Left hindlimb (tissue), 1 donor: ENCODE results near the gene AFAP1.
A peak's percentile ranks its signal among the peaks of the same experiment; 100 is the strongest.

ENCODE experiments used
- DNase-seq: peaks from one replicate; pipeline ENCODE4 v3.0.0-alpha.2; 2018

AFAP1 gene

DNA sequence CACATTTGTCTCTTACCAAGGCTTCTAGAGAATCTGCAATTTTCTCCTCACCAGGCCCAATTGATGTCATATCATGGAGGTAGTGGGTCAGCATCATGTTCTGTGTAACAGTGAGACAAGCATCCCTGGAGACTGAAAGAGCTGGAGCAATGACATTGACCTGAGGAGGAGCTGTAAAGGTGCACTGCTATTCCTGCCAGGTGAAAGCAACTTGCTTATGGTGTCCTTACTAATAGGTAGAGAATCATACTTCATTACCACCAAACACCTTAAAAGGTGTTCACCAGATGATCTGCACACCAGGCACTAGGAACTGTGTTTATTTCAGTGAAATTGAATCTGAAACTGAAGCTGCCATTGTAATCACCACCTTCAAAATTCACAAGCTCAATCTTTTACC, 188.7 kb downstream of the AFAP1 start:
- DNase-seq: no peak

DNA sequence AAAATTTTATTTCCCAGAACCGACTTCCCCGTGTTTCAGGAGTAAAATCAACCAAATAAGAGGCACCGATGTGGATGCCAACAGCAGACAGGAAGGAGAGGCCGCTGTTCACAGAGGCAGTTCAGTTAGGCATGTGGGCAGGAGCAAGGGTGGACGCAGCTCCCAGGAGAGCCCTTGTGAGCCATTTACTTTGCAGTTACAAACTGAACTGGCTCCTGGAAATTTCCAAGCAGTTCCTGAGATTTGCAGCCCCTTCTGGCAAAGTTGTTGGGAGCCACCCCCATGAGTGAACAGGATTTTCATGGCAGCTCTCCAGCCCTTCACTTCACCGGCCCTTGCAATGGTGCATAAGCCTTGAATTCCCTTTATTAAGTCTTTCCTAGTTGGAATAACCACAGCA, 189.1 kb downstream of the AFAP1 start:
- DNase-seq: peak; percentile 65

DNA sequence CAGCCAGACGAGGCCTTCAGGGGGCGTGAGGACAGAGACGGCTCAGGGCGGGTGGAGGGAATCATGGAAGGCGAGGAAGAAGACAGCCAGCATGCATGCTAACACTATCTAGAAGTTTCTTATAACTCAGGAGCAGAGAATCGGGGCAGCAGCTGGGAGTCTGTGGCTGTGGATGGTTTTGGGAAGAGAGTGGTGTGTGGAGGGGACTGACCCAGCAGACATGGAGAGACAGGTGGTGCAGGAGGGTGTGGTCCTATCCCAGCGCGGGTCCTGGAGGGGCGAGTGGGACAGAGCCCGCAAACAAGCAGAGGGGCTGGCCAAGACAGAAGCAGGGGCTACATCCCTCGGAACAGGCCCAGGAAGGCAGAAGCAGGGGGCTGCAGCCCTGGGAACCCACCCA, 192.1 kb downstream of the AFAP1 start:
- no peak for DNase-seq

DNA sequence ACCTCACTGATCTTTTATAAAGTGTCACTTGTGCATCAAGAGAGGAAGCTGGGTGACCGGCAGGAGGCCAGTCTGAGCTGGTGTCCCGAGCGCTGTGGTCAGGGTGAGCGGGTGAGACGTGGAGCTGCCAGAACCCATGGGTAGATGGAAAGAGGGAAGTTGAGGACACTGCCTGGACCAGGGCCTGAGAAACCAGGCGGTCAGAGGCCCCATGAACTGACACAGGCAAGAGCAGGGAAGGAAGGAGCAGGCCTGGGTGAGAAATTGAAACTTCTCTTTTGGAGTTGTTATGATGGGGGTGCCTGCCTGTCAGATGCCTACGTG, 192.6 kb downstream of the AFAP1 start:
- no peak for DNase-seq

DNA sequence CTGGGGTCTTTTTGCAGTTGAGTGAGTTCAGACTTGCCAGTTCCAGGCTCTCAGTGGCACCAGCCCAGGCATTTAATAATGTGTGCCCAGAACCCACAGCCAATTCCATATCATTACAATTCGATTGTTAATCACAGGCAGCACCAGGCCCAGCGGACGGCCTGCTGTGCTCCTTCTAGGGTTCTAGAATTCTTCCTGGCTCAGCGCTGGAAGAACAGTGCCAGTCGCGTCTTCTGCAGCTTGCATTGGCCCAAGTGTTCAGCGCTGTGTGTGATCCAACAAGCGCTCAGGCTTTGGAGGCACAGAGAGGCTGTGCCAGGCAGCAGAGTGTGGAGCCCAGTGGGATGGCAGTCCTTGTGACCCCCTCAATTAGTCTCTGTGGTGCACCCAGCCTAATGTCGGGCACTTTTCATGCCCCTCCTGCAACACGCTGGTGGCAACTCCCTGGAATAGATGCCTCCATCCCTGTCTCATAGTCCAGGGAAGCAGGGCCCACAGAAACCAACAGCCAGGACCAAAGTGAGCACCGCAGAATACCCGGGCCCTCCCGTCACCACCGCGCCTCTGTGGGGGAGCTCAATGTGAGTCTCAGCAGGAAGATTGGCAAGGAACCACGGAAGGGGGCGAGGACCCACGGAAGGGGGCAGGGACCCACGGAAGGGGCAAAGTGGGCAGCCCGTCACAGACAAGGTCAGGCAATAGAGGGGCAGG, 193.2 kb downstream of the AFAP1 start:
- no peak for DNase-seq

DNA sequence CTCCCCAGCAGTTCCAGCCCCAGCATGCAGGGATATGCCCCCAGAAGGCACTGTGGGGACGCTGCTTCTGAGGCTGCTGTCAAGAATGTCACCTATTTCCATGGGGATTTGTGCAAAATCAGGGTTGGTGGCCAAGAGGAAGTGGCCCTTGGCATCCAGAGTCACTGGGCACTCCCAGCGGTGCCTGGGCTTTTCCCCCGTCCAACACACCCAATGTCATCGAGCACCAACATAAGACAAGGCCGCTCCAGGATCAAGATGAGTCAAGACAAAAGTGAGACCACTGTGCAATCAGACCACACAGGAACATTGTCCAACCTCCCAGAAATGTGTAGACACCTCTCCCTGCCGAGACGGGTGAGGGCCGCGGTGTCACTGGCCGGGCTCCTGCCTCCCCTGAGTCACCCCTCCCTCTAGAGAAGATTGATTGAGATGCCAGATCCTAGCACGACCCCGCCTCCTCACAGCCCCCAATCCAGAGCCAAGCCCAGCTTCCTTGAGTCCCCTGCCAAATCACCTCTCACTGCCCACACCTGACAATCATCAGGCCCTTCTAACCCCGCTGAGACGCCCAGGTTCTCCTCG, 194.3 kb downstream of the AFAP1 start:
- no peak for DNase-seq

DNA sequence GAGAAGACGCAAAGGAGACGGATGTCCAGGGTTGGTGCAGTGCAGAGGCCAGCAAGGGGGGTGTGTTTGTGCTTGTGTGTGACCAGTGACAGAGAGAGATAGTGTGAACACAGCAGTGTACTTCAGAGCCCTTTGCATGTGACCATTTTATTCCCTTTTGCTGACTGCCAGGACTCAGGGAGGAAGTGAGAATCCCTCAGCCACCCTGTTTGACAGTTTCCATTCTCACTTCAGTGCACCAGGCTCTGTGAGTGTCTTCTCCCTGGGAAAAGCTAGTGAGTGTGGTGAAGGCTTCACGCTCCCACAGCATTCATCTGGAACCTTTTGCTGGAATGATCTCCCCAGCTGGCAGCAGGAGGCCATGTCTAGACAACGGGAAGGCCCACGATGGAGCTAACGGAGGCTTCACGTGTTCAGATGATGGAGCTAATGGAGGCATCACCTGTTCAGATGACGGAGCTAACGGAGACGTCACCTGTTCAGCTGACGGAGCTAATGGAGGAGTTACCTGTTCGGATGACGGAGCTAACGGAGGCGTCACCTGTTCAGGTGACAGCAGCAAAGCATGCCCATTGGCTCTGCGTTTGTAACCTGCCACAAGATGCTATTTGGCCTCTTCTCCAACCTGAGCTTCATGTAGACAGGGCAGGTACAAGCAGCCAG, 195.4 kb downstream of the AFAP1 start:
- no peak for DNase-seq

DNA sequence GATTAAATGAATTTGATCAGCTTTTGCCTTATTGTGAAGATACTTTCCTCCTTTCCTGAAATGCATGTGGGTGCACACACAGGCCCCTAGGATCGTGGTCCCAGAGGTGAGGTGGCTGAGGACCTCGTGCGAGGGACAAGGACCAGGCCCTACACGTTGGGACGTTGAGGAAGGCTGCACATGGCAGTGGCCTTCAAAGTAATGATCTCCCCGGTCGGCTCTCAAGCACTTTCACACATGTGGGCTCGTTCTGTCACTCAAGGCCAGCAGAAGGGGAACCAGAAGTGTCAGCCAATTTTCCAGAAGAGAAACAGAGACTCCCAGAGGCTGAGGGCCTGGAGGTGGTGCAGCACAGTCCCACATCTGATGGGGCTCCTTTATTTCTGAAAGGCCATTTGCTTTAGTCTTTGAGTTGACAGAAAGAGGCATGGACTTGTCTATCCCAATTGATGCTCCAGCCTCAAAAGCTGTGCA, 196.8 kb downstream of the AFAP1 start:
- no peak for DNase-seq

DNA sequence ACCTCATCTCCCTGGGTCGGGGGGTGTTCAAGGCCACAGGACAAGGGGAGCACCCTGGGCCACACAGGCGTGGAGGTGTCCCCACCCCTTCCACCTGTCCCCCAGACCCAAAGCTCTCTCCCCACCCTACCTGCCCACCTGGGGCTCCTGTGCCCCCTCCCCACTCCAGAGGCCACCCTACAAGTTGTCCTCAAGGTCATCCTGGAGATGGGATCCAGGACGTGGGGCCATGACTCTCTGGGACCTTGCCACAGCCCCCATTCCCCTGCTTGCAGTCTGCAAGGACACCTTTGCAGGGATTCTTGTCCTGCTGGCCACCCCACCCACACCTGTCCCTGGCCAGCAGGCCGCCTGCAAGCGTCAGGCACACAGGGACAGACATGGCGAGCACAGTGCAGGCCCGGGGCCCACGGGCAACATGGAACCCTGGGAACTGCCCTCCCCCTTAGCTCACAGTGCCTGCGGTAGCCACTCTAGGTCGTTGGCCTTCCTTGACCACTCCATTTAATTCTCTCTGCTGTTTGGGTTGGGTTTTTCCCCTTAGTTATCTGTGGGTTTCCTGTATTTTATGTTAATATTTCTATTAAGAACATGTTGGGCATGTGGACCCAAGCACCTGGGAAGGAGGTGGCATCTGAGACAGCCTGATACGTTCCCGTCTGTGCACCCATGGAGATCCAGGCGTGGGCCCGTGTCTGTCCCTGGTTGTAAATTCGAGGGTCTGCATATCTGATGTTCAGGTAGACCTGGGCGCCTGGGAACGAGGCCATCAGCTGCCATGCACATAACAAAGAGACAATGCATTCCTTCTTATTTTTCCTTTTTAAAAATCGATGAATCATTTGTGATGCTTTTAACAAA, 197.5 kb downstream of the AFAP1 start:
- DNase-seq: no peak

DNA sequence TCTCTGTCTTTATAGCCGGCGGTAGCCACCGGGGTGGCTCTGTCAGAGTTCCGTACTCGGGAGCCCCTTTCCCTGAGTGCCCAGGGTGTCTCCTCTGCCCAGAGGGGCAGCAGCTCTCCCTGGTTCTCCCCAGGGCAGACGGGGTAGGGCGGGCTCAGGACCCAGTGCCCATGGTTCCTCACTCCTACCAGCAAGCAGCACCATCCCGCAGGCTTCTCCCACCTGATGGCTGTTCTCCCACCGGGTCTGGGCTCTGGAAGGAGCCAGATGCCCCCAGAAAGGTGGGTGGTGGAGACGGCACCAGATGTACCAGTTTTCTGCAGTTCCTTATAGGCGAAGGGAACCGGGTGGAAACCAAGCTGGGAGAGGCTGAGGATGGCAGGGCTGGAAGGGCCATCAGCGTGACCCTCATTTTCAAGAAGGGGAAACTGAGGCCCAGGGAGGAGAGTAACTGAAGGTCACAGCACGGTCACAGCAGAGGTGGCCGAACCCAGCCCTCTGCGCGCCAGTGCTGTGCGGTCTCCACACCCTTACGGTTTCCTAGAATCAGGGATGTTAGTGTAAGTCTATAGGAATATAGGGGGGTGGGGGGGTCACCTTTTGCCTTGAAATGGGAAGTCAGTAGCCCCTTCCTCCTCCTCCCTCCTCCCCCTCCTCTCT, 198.7 kb downstream of the AFAP1 start:
- no peak for DNase-seq

DNA sequence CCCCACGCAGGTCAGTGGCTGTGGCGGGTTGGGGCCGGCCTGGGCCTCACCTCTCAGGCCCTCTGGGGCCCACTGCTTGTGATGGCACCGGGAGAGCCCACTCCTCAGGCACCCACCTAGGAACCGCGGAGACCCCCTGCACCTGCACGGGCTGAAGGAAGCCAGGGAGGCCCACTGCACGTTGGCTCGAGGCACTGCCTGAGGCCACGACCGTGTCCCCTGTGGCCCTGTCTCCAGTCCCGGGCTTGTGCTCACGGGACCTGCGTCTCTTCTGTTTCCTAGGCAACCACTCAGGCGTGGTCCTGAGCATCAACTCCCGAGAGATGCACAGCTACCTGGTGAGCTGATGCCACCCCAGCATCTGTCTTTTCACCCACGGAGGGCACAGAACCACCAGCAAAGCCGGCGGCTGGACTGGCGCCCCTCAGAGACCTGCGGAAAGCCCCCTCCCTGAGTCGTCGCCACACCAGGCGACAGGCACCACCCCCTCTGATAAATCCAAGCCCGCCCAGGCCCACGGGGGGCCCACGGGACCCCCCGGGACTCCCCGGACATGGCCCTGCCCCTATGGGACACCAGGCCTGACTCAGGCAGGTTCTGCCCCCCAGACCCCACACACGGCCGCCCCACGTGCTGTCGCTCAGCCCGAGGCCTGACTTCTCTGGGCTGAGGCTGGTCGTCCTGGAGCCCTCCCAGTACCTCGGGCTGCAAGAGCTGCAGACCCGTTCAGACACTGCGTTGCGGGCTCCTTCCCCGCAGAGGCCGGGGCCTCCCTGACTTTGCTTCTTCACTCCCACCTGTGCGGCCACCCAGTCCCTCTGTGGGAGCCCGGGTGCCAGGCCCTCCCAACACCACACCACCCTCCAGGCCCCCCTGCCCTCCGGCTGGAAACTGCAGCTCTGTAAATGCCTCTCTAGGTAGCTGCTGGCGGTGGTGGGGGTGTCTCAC, 199.5 kb downstream of the AFAP1 start:
- no peak for DNase-seq

DNA sequence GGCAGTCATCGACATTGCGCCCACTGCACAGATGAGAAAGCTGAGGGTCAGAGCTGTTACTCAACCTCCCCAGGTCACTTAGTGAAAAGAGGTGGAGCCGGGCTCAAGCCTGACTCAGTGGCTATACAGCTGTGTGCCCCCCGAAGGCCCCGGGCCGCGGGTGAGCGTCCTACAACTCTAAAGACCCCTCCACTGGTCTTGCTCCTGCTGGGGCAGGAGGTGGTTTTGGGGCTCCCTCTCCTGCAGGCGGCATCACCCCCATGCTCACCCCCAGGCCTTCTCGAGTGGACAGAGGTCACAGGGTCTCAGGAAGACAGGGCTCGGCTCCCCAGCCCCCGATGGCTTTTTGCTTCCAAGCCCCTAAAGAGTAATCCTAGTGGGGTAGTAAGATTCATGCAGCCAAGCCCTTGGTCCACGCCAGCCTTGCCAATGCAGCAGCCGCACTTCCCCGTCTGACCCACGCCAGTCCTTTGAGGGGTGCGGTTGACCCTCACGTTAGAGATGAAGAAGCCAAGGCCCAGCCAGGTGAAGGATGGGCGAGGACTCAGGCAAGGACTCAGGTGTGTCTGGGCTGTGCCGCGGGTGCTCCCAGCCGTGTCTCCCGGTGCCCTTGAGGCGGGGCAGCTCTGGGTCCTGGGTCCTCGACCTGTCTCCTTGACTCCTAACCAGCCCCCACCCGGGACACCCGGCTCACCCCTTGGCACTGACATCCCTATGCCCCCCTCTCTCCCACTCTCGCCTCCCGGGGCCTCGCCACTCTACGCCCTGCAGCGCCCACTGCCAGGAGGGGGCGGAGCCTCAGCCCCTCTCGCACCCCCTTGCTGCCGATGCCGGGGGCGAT, 200.4 kb downstream of the AFAP1 start:
- no peak for DNase-seq

DNA sequence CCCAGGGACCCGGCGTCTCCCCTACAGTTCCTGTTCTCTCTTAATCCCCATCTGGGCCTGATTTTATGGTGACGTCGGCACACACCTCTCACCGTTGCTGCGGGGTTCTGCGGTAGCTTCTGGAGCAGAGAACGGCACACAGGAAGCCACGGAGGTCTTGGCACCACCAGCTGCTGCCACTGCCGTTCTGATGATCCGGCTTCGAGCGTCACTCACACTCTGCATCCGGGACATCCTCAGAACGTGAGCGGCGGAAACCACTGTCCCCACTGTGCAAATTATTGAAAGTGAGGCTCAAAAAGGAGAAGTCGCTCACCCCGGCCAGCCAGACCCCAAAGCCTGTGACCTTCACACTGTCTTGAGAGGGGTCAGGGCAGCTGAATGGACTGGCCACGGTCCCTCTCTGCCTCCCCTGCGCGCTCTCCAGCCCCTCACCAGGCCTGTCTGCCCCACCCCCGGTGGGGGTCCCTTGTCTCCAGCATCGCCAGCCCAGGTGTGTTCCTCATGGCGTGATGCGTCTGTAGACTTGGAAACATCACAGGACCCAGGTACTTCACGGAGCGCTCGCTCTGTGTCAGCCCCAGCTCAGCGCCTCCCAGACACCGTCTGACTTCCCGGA, 201.1 kb downstream of the AFAP1 start:
- no peak for DNase-seq

DNA sequence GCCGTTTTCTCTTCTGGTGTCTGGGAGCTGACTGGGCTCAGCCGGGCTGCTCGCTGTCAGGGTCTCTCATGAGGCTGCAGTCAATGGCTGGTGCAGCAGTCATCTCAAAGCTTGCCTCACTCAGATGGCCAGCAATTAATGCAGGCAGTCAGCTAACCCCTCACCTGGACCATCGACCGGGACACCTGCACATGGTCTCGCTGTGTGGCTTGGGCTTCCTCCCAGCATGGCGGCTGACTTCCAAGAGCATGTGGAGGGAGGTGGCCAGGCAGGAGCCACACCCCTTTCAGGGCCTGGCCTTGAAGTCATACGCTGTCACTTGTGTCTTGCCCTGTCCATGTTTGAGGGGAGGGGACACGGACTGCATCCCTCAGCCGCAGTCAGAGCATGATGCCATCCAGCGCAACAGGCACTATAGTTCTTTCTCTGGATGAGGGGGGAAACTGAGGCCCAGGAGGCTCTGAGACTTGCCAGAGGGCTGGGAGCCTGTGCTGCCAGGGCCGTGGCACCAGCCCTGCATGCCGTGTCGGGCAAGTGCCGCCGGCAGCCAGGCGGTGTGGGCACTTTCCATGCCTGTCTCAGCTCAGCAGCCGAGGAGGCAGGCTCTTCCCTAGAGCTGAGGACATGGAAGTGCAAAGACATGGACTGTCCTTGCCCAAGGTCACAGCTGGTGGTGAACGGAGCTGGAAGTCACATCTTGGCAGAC, 201.8 kb downstream of the AFAP1 start:
- no peak for DNase-seq

DNA sequence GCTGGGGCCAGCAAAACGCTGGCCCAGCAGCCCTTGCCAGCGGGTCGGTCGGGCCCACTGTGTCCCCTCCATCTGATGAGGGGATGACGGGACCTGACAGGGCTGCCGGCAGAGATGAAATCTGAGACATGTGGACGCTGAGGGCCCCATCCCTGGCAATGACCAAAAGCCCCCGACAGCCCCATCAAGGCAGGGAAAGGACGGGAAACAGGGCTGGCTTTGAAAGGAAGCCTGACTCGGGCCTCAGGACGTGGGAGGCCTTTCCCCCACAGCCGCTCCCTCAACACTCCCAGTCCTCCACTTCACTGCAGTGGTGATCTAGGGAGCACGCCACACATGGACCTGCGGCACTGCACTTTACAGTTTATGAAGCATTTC, 202.4 kb downstream of the AFAP1 start:
- no peak for DNase-seq

DNA sequence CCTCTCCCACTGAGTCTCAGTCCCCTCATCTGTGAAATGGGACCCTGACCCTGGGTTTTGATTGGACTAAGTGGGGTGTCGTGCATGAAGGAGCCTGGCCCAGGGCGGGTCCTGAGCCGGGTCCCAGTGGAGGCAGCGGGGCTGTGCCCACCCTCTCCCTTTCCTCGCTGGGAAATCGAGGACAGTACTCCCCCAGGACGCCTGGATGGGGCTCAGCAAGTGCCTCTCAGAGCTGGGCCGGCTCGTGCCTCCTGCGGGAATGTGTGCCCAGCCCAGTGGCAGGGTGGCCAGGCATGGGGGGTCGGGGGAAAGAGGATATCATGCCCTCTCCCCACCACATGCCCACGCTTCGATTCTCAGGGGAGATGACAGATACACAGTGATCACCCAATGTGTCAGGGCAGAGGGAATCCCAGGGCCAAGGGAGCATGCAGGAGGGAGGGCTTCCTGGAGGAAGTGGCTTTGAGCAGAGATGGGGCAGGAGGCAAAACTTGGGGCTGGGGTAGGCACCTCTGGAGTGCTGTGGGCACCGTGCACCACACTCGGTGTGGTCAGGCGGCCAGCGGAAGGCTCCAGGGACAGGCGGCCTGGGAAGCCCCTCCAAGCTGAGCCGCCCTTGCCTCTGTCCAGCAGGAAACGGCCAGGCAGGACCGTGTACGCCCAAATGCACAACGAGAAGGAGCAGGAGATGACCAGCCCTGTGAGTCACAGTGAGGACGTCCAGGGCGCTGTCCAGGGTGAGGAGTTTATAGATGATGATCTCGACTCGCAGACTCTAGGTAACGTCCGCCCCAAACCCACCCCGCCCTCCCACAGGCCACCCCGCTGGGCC, 203.0 kb downstream of the AFAP1 start:
- DNase-seq: no peak

DNA sequence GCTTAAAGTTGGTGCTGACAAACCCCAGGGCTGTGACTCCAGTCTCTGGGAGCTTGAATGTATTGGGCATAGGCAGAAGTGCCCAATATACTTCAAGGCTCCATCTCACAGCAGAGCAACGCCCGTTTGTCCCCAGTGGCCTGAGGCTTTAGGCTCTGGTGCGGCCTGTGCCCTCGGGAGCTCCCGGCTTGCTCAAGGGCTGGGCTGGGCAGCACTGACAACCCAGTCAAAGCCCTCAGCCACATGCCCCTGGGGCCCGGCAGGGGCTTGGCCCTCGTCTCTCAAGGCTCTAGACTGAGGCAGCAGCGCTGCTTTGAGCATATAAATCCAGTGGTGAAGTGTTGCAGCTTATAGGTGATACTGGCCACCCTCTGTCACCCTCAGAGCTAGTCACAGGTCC, 203.7 kb downstream of the AFAP1 start:
- DNase-seq: no peak

DNA sequence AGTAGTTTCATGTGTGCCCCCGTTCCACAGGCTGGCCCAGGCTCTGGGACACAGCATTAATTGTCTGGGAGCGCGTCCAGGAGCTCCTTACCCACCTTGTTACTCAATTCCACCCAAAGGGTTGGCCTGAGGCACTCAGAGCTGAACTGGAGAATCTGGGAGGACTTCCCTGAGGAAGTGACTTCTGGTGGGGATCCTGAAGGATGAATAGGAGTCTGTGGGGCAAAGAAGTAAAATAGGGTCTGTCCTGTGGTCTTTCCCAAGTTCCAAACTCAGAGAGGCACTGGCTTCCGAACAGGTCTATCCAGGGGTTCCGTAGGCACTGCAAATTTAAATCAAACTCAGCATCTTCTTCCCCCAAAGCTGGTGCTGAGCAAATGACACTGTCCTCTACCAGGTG, 204.3 kb downstream of the AFAP1 start:
- no peak for DNase-seq
